Fibroblast of gingiva (primary cell): Measurements from ENCODE around the gene C14orf119.

Experiments used
- DNase-seq: peaks from one replicate; pipeline ENCODE4 v3.0.0-alpha.2; 2011; ENCODE audit warnings: low read depth

C14orf119 gene, protein sequence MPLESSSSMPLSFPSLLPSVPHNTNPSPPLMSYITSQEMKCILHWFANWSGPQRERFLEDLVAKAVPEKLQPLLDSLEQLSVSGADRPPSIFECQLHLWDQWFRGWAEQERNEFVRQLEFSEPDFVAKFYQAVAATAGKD

DNA sequence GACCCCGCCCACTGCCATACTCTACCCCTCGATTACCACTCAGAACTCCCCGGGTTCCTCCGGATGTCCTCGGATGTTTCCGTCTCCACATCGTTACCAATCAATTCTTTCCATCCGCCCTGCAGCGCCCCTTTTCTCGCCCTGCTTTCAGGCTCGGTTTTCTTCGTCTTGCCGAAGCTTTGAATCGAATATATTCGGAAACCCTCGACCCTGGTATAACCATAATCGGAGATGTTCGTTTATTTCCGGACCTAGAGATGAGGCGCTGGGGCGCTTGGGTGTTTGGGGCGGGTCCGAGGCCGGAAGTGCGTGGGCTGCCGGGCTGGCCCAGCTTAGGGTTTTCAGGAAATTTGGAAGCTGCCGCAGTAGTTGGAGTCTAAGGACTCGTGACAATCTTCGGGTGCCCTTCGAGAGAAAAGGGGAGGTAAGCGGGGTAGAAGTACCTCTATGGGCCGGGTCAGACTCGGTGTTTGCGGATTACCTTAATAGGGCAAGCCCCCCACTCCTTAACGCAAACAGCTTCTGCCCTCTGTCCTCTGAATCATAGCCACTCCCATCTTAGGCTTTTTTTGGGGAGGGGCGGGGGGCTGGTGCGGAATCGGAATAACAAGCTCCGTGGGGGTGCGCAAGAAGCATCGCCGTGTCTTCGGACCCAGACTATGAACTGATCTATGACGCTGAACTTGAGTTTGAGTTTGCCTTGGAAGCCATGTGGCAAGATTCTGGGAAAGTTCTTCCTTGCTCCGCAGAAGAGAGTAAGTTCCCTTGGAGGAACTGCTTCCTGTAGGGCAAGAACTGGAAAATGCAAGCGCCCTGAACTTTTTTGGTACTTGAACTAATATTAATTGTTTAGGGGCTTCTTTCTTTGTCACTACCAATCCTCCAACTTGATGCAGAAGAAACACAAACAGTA, at the start of gene C14orf119:
Gene C14orf119, plus strand, starts transcription at position 310 of the 913 bp plus-strand sequence. CDS start 2,154 bp downstream, outside the sequence.
- DNase-seq, result peak; percentile 99

DNA sequence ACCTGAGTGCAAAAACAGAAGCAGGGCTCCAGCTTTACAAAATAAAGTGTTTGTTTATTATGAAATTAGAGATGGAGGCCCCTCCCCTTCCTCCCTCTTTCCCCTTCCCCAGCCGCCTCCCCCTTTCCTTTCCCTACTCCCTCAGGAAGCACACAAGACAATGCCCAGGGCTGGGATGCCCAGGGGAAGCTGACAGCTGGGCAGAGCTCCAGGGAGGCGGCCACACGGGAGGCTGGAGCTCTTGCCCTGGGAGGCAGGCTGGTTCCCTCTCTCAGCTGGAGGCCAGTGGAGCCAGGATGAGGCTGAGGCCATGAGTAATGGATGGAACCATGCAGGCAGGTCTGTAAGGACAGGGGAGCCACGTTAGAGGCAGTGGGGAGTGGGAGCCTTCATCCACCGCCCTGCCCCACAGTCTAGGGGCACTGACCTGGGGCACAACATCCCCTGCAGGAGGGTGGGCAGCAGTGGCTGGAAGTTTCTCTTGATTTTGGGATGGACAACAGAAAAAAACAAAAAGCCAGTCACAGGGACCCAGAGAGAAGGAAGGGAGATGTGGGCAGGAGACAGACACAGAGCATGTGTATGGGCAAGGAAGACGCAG, 48.2 kb upstream of the C14orf119 start:
- DNase-seq, result peak; percentile 47

DNA sequence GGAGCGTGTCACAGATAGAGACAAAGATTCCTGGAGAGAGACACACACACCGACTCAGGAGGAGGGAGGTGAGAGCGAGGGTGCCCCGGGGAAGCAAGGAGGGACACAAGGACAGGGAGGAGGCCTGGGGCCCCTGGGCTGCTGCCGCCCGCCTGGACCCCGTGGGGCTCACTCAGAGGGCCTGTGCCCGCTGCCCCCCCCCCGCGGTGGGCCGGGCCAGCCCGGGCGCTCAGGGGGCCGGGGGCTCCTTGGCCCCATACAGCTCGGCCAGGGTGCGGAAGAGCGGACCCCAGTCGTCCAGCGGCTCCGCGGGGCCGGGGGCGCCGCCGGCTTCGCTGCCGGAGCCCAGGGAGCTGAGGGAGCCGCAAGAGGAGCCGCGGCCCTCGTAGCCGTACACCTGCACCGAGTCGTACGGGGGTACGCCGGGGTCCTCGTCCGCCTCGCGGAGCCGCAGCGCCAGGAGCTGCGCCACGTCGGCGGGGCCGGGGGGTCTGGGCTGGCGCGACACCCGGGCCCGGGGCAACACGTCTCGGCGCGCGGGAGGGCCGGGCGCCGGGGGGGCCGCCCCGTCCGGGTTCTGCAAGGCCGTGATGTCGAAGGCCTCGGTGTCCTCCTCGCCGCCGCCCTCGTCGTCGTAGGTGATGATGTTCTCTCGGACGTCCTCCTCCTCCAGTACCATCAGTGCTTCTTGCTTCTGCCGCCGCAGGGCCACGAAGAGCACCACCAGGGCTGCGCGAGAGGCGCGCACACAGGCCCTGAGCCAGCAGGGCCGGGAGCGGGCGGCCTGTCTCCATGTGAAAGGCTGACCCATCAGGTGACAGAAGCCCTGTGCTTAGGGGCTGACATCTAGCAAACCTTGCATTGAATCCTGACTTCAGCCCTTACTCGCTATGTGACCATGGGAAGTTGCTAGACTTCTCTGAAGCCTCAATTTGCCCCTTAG, 47.3 kb upstream of the C14orf119 start:
- DNase-seq, result no peak

DNA sequence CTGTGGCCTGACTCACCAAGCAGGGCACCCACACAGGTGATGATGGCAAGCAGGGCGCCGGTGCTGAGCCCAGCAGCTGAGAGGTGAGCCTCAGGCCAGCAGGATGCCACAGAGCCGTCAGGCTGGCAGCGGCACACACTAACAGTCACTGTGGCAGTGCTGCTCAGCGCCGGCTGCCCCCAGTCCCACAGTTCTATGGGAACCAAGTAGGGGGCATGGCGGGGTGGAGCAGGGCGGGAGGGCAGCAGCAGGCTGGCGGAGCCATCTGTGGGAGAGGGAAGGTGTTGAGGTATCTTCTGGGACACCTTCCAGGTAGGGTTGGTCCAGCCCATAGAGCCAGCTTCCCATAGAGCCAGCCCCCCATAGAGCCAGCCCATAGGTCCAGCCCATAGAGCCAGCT, 46.3 kb upstream of the C14orf119 start:
- no peak for DNase-seq

DNA sequence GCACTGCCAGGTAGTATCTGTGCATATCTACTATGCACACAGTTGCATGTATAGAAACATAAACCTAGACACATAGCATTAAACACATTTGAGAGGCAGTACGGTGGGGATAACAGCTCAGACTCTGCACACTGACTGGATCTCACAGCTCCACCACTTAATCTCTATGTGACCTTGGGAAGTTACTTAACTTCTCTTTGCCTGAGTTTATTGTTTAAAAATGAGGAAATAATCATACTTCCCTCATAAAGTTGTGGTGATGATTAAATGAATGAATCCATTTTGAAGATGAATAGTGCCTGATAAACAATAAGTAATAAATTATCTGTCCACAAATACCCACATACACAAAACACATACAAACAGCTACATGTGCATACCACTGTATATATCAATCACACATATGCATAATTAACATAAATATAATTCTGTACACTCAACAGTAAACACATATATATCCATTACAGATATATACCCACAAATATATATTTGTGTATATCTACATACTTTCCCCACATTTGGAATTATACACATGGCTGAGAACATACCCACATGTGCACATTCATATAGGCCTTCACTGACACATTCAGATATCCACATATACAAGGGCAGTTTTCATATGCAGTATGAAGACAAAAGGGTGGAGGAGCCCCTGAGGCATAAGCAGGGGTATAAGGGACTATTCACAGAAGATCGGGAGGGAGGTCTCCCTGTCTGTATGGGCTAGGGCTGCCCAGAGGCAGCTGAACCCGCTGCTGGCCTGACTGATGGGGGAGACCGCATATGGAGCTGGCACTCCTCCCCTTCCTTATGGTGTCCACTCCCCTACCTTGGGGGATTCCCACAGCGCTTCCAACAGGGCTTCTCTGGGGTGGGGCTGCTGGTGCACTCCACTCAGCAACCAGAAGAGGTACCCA, 43.9 kb upstream of the C14orf119 start:
- DNase-seq, result no peak

DNA sequence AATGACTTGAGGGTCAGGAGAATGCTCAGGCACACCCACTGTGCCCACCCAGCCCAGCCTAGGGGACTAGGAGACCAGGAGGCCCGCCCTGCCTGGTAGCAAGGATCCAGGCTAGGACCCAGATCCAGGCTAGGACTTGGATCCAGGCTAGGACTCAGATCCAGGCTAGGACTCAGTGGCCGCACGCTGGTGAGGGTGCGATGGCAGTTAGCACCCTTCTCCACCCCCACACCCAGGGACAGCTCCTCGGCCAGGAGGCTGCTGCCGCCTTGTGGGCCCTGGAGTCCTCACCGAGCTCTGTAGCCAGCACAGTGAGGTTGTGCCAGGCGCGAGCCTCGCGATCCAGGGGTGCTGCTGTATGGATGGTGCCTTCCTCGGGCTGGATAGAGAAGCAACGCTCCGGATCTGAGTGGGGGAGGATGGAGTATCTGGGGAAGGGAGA, 43.1 kb upstream of the C14orf119 start:
- no peak for DNase-seq

DNA sequence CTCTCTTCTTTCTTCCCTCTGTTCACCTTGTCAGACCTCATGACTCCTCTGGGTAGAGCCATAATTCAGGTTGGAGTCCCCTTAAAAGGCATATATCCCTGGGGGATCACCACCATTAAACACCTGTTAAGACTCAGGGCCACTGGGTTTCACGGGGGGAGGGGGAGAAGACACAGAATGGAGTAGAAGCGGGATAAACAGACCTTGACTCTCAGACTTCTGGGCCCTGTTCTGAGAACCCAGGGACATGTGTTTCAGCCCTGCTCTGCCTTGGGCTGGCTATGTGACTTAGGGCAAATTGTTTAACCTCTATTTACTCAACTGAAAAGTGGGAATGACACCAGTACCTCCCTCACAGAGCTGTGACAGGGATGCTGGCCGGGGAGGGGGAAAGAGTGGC, 42.6 kb upstream of the C14orf119 start:
- no peak for DNase-seq

DNA sequence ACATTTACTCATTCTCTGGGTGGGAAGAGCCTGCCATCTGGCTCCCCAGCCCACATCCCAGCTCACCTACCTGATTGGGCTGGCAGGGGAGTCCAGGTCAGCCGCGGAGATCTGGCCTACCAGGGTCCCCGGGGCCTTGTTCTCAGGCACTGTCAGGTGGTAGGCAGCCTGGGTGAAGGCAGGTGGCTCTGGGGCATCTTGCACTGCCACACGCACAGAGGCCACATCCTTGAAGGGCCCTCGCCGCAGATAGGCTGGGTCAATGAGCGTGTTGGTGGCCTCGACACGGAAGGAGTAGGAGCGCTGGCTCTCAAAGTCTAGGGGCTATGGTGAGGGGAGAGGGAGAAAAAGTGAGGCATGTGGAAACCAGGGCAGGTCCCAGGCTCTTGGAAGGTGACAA, 41.9 kb upstream of the C14orf119 start:
- DNase-seq, result no peak

DNA sequence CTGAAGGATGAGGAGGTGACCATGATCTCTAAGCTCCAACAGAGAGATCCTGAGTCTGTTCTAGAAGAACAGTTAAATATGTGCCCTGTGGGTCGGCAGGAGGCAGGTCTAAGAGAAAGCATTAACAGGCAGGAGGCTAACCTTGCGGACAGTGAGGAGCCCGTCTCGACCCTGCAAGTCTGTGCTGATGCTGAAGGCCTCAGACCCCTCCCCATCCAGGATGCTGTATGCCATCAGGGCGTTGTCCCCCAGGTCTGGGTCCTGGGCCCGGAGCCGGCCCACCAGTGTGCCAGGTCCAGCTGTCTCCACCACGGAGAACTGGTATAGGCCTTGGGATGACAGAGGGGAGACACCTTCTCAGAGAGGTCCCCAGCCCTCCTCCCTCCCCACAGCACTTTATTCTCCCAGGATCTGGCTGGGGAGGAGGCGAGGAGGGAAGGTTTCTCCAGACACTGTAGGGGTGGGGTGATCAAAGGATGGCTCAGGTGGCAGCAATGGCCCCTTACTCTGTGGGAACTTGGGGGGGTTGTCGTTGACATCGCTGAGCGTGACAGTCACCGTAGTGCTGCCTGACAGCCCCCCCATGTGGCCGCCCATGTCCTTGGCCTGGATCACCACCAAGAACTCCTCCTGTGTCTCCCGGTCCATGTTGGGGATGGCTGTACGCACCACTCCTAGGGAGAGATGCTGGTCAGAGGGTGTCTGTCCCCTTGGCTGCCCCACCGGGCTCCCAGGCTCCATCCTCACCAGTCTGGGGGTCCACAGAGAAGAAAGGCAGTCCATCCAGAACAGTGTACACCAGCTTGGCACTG, 41.1 kb upstream of the C14orf119 start:
- DNase-seq, result no peak

DNA sequence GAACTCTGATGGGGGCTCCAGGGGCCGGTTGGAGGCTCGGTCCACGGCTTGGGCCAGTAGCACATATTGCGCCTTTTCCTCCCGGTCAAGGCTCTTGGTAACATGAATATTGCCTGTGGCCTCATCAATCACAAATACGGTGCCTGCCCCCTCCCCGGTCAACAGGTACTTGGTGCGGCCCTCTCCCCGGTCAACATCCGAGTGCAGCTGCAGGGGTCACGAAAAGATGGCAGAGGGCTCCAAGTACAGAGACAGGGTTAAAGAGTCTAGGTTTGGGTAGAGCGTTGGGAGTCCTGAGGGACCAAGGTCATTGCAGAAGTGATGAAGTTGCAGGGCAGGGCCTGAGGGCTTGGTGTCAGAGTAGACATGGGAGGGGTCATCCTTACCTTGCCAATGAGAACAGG, 40.2 kb upstream of the C14orf119 start:
- DNase-seq, result no peak

DNA sequence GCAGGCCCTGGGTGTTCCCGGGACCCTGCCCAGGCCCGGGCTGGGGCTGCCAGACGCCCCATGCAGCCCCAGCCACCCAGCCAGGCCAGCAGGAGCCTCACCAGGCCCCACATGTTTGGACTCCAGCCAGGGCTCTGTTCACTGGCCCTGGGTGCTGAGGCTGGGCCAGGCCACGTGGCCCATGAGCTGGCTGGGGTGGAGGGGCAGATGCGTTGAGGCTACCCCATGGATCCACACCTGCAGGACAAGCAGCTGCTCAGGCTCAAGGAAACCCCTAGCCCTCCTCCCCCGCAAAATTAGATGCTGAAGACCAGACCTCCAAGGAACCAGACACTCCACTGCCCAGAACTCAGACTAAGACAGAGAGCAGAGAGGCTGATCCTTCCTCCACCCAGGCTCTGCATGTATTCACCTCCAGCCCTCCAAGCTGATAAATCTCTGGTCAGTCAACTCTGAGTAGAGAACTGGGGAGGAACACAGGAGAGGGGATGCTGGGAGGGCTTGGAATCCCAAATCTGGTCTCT, 39.6 kb upstream of the C14orf119 start:
- no peak for DNase-seq

DNA sequence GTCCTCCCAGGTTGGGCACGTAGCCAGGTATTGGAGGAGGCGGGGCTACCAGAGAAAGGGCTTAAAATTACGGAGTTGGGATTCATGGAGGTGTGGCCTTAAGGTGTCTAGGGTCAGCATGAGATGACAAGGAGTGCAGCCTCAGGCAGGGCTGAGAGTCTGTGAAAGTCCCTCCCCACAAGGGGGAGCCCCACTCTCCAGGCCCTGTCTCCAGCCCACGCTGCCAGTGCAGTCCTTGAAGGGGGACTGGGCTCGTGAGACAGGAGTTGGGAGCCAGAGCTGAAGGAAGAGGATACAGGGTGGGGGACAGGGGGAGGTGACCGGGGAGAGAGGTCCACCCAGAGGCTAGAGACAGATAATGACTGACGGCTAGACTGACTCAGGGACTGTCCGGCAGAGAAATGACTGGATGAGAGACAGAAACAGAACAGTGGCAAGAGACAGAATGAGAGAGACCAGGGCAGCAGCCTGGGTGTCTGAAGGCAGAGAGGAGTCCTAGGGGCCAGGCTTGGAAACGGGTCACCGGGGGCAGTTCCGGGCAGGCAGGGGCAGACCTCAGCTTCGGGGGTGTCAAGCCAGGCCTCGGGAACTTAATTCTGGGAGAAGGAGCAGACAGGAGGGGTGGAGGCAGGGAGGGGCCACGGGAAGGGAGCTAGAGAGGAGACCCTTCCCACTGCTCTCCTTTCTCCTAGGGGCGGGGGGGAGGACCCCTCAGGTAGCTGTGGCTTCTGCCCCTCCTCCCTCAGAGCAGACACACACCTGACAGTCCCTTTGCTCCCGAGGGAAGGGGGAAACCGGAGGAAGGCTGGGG, 39.0 kb upstream of the C14orf119 start:
- DNase-seq, result peak; percentile 40

DNA sequence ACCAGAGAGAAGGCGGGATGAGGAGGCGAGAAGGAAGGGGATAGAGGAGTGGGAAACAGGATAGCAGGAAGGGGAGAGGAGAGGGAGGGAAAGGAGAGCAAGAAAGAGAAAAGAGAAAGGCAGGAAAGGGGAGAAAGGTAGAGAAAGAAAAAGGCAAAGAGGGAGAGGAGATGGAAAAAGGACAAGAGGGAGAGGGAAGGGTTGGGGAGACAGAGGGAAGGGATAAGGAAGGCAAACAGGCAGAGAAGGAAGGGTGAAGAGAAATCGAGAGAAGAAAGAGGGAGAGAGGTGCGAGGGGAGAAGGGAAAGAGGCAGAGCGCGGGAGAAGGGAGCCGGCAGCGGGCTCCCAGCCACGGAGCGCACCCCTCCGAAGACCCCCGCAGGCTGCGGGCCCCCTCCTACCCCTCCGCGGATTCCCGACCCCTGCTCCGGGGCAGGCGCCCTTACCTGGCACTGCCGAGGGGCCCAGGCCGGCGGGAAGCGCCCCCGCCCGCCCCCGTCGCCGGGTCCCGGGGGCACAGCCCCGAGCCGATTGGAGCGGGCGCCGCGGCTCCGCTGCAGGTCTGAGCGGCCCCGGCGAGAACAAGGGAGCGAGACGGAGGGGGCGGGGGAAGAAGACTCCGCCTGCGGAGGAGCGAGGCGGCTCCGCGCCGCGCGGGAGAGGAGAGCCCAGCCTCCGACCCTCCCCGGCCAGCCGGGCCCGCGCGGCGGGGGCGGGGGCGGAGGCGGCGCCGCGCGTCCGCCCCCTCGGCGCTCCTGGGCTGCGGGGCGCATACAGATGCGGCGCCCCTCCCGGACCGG, 38.1 kb upstream of the C14orf119 start, which contains the start of gene CDH24:
Gene CDH24, minus strand, starts transcription at position 565 of the 801 bp plus-strand sequence. CDS start 1,787 bp downstream, outside the sequence.
- peak; percentile 68 for DNase-seq

DNA sequence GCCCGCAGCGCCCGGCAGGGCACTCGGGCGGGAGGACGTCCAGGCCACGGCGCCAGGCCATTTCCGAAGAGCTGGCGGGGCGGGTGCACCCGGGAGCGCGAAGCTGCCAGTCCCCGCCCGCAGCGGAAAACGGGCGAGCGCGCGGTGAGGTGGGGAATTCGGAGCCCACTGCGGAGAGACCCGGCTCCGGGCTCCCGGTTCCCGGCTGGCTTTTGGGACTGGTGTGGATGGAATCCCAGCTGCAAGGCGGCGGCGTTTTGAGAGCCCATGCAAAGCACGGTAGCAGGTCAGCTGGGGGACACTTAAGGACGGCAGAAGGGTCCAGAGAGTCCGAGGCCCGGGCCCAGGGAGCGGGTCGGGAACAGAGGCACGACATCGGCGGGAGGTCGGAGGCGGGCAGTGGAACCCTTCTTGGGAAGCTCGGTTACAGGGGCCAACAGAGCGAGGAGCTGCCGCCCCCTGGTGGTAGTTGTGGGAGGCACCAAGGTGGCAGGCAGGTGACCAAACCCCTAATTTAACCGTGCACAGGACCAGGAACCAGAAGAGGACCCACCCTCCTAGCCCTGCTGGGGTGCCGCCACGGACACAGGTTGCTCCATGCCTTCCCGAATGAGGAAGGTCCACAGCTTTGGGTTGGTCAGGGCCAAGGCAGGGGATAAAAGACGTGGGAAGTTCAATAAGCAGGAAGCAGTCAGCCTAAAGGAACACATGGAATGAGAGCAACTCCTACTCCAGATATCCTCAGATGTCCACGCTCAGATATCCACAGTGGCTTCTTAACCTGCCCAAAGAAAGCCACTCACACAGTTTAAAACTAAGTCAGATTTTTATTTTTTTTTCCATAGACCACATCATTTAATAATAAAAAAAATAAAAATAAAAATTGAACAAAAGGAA, 37.3 kb upstream of the C14orf119 start:
- peak; percentile 72 for DNase-seq

DNA sequence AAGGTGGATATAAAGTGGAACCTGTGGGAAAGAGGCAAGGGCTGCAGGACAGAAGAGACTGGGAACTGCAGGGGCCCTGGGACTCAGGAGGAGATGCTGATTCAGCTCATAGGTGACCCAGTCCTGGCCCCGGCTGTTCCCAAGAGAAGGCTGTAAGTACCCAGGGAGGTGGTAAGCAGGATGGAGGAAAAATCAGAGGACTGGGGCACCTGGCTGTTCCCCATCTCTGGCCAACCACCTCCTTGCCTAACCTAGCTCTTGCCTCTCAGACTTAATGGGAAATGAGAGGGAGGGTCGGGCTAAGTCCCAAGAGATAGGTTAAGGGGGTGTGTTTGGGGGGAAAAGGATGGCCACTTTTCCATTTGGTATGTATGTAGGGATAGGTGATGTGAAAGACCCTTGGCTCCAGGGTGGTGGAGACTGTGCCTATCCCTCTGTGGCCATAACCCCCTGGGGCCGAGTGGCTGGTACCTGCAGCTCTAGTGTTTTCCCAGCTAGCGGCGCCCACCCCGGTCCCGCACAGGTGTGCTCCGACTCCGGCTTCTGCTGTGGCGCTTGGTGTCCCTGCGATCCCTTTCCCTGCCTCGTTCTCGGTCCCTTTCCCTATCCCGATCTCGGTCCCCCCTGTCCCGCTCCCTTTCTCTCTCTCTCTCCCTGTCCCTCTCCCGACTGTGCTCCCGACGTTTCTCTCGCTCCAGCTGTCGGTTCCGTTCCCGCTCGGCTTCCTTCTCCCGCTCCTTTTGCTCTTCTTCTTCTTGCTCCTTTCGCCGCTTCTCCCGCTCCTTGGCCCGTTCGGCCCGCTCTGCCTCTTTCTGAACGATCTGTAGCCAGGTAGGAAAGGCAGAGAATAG, 36.4 kb upstream of the C14orf119 start:
- DNase-seq, result no peak
